ENCODE results near the gene TRIM67. TPM values are rescaled to one million over a fixed set of nuclear protein-coding genes. Genes with fewer than 3 reads are reported as not detected.

Gene TRIM67
- total and polyA plus RNA-seq, 9 of the 15 experiments (the other 6 are each of a cell fraction or from before 2014, with no cell fraction given), result 0.04 to 0.60 (median 0.31) TPM

DNA sequence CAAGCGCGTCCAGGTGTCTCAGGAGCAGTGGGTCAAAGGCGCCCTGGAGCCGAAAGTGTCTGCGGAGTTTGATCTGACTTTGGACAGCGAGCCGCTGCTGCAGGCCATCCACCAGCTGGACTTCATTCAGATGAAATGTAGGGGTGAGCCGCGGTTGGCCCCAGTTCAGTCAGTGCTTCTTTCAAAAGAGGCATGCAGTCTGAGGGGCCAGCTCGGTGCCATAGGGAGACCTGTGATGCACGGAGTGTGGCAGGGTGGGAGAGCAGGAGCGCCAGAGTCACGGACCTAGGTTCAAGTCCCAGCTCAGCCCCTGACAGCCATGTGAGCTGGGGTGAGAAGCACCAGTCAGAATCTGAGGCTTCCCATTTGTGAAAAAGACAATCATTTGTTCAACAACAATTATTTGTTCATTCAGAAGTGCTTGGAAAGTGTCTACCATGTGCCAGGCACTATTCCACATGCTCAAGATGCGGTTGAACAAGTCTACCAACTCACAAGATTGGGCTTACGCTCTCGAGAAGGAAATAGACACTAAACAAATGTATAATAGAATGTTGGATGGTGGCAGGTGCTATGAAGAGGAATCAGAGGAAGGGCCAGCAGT is 39.6 kb downstream of the TRIM67 start (continued):
- TF ChIP-seq, protein P1, sequence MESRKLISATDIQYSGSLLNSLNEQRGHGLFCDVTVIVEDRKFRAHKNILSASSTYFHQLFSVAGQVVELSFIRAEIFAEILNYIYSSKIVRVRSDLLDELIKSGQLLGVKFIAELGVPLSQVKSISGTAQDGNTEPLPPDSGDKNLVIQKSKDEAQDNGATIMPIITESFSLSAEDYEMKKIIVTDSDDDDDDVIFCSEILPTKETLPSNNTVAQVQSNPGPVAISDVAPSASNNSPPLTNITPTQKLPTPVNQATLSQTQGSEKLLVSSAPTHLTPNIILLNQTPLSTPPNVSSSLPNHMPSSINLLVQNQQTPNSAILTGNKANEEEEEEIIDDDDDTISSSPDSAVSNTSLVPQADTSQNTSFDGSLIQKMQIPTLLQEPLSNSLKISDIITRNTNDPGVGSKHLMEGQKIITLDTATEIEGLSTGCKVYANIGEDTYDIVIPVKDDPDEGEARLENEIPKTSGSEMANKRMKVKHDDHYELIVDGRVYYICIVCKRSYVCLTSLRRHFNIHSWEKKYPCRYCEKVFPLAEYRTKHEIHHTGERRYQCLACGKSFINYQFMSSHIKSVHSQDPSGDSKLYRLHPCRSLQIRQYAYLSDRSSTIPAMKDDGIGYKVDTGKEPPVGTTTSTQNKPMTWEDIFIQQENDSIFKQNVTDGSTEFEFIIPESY (CRISPR knock-in tag; IDR thresholded peaks at IDR 0.05), result 0 out of 2 replicates have a peak, but pooled peaks have one; percentile 21
- TF ChIP-seq GATAD2B (IDR thresholded peaks at IDR 0.05; ENCODE audit: borderline replicate concordance), result no peak
- no peak for TF ChIP-seq ZBTB17 (CRISPR knock-in tag; IDR thresholded peaks at IDR 0.05)
- TF ChIP-seq, protein P2, sequence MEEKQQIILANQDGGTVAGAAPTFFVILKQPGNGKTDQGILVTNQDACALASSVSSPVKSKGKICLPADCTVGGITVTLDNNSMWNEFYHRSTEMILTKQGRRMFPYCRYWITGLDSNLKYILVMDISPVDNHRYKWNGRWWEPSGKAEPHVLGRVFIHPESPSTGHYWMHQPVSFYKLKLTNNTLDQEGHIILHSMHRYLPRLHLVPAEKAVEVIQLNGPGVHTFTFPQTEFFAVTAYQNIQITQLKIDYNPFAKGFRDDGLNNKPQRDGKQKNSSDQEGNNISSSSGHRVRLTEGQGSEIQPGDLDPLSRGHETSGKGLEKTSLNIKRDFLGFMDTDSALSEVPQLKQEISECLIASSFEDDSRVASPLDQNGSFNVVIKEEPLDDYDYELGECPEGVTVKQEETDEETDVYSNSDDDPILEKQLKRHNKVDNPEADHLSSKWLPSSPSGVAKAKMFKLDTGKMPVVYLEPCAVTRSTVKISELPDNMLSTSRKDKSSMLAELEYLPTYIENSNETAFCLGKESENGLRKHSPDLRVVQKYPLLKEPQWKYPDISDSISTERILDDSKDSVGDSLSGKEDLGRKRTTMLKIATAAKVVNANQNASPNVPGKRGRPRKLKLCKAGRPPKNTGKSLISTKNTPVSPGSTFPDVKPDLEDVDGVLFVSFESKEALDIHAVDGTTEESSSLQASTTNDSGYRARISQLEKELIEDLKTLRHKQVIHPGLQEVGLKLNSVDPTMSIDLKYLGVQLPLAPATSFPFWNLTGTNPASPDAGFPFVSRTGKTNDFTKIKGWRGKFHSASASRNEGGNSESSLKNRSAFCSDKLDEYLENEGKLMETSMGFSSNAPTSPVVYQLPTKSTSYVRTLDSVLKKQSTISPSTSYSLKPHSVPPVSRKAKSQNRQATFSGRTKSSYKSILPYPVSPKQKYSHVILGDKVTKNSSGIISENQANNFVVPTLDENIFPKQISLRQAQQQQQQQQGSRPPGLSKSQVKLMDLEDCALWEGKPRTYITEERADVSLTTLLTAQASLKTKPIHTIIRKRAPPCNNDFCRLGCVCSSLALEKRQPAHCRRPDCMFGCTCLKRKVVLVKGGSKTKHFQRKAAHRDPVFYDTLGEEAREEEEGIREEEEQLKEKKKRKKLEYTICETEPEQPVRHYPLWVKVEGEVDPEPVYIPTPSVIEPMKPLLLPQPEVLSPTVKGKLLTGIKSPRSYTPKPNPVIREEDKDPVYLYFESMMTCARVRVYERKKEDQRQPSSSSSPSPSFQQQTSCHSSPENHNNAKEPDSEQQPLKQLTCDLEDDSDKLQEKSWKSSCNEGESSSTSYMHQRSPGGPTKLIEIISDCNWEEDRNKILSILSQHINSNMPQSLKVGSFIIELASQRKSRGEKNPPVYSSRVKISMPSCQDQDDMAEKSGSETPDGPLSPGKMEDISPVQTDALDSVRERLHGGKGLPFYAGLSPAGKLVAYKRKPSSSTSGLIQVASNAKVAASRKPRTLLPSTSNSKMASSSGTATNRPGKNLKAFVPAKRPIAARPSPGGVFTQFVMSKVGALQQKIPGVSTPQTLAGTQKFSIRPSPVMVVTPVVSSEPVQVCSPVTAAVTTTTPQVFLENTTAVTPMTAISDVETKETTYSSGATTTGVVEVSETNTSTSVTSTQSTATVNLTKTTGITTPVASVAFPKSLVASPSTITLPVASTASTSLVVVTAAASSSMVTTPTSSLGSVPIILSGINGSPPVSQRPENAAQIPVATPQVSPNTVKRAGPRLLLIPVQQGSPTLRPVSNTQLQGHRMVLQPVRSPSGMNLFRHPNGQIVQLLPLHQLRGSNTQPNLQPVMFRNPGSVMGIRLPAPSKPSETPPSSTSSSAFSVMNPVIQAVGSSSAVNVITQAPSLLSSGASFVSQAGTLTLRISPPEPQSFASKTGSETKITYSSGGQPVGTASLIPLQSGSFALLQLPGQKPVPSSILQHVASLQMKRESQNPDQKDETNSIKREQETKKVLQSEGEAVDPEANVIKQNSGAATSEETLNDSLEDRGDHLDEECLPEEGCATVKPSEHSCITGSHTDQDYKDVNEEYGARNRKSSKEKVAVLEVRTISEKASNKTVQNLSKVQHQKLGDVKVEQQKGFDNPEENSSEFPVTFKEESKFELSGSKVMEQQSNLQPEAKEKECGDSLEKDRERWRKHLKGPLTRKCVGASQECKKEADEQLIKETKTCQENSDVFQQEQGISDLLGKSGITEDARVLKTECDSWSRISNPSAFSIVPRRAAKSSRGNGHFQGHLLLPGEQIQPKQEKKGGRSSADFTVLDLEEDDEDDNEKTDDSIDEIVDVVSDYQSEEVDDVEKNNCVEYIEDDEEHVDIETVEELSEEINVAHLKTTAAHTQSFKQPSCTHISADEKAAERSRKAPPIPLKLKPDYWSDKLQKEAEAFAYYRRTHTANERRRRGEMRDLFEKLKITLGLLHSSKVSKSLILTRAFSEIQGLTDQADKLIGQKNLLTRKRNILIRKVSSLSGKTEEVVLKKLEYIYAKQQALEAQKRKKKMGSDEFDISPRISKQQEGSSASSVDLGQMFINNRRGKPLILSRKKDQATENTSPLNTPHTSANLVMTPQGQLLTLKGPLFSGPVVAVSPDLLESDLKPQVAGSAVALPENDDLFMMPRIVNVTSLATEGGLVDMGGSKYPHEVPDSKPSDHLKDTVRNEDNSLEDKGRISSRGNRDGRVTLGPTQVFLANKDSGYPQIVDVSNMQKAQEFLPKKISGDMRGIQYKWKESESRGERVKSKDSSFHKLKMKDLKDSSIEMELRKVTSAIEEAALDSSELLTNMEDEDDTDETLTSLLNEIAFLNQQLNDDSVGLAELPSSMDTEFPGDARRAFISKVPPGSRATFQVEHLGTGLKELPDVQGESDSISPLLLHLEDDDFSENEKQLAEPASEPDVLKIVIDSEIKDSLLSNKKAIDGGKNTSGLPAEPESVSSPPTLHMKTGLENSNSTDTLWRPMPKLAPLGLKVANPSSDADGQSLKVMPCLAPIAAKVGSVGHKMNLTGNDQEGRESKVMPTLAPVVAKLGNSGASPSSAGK (IDR thresholded peaks at IDR 0.05), result peak; percentile 69; the same call in 1 of the 2 replicates
- no peak for TF ChIP-seq ZNF23 (CRISPR knock-in tag; IDR thresholded peaks at IDR 0.05)

Data from K562 (cell line).